Measurements from ENCODE around the gene LCOR.
"Not testable (repeated sequence)": the region's sequence is repeated elsewhere in the genome, so short reads cannot be mapped to it uniquely, and the experiment has no call there.

GRCh38 chr10:96847356-96847755 is 15.3 kb downstream of the LCOR start:
- not testable (repeated sequence) for TF ChIP-seq CTCF (conservative IDR thresholded peaks at IDR 0.05; ENCODE audit: low read depth, low read length); EZH2 (IDR thresholded peaks at IDR 0.05; ENCODE audit: borderline replicate concordance, low read depth, low read length, poor library complexity, severe bottlenecking)

All from A673 (cell line).